DMS 273 (cell line): ENCODE results near the gene USP25.

Experiments used
- DNase-seq: peaks from one replicate; lab custom pipeline; 2025; ENCODE audit not compliant: unreplicated experiment; lab: John Stamatoyannopoulos, UW

Gene USP25

DNA sequence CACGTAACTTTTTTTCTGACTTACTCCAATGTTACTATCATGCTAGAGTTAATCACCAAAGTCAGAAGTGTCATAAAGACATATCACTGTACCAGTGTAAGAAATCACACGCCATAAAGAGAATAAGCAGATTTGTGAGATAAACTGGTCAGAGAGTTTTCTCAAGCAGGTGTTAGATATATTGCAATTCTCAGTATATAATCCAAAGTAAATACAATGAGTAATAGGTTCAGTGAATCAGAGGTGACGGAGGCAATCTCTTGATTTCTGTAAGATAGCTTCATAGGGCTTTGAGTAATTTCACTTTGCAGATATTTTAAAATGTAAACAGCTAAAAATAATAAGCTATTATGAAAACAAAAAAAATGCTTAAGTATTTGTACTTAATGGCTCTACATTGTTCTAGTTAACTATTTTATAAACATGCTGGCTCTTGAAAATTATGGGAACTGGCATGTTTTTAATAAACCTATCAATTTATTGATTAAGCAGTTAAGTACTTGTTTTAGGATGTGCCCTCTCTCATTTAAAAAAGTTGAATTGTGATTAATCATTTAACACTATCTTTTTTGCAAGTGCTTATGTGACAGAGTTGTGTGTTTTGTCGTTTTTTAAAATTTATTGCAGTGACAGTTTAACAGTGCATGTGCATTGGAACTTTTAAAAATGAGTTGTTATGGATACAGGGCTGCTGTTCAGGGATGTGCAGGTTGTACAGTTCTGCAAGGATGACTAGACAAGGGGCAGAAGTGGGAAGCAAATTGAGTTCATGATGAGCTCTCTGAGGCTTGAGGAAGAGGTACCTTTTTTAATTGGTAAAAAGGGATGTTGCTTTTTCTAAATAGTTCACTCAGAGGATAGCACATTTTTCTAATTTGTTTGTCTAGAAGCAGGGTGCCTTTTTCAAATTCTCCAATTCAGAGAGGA, 119.1 kb downstream of the USP25 start:
- no peak for DNase-seq

DNA sequence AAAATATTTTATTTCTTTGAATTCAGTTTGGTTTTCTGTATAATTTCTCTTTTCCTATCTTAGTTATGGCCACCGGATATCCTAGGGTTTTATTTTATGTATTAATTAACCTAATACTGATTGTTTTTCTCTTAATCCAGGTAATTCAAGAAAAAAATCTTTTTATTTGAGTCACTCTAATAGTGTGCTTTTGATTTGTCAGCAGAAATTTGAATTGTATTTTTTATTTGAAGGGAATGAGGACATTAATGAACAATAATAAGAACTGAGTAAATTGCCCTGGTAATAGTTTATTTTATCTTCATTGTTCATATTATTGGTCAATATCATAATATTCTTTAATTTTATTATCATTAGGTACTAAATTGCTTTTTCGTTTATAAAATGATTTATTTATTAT, 120.1 kb downstream of the USP25 start:
- DNase-seq, result no peak

DNA sequence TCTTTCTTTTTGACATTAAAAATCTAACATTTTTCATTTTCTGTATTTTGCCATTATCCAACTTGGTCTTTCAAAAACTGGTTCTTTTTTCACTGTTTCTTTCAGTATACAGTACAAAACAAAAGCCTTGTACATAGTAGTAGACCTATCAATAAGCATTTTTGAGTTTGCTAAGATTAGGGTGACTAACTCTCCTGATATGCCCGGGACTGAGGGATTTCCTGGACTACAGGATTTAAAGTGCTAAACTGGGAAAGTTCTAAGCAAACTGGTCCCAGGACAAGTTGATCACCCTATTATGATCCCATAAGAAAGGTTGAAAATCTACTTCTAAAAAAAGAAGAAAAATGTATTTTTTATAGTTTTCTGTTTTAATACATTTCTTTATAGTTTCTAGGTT, 120.9 kb downstream of the USP25 start:
- no peak for DNase-seq

DNA sequence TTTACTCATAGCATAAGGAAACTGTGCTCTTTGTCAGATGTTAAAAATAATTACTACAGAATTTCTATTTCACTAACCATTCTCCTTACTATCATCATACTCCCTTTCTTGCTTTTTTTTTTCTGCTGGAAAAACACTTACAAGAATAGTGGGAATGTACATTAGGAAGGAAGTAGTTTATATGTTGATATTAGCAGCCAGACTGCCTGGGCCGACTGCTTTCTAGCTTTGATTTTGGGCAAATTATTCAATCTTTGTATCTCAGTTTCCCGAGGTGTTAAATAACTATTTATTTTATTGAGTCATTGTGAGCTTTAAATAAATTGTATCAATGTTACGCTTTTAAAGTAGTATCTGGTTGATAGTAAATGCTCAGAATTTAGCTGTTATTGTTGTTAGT, 122.4 kb downstream of the USP25 start:
- DNase-seq, result no peak

DNA sequence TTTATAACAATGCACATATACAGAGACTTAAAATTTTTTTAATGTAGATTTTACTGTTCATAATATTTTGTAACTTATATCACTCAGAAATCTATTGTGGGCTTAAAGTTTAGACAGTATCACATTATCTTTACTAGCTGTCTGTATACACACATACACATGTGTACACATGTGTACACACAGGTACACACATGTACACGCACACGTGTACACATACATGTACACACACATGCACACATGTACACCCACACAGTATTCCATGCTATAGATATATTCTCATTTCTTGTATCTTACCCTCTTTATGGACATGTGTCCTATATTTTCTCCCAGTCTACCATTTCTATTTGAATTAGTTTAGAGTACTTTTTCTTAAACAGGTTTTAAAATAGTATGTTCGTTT, 123.3 kb downstream of the USP25 start:
- no peak for DNase-seq

DNA sequence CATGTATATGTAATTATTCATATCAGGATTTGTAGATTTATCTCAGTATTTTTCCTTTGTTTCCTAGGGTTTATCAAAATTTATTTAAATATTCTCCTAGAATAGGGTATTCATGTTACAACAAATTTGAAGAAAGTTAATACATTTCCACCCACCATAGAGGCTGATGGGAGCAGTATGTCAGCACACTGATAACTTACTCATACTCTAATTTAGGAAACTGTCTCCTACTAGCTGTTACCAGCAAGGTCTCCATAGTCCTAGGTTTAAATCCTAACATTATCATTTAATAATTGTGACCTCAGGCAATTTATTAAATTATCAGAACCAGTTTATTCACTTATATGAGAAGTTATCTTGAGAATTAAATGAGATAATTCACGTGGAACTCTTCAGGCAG, 127.0 kb downstream of the USP25 start:
- no peak for DNase-seq

DNA sequence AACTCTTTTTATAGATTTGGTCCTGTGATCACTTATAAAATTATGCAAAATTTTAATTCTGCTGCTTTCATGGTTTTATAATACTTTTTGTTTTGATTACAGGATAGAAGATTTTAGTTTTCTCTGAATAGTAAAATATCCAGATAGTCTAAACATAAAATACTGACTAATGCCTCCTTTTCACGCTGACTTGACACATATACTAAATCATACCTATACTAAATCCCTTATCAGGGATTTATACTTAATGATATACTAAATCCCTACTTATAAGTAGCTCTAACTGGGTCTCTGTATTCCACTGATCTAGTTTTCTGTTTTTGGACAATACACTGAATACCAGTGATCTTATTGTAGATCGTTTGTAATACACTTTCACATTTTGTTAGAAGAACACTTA, 128.0 kb downstream of the USP25 start:
- no peak for DNase-seq

DNA sequence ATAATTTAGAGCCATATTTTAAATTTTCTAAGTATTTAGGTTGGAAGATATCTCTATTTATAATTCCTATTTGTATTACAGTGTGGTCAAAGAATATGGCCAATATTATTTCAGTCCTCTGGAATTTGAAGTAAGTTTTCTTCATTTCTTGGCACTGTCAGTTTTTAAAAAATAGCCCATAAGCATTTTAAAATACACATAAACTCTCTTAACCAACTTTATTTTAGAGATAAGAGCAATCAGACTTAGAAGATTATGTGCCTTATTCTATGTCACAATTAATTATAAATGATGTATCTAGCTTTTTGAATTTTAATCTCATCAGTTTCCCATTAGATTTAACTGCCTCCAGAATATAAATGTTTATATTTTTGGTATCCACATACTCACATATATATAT, 130.8 kb downstream of the USP25 start:
- no peak for DNase-seq

DNA sequence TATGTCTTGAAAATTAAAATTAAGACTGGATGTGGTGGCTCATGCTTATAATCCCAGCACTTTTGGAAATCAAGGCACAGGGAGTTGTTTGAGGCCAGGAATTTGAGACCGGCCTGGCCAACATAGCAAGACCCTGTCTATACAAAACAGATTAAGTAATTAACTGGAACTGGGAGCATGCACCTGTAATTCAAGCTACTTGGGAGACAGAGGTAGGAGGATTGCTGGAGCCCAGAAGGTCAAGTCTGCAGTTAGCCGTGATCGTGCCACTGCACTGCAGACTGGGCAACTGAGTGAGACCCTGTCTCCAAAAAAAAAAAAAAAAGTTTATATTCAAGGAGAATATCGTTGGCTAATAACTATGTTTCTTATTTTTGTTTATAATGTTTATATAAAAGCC, 139.2 kb downstream of the USP25 start:
- no peak for DNase-seq

DNA sequence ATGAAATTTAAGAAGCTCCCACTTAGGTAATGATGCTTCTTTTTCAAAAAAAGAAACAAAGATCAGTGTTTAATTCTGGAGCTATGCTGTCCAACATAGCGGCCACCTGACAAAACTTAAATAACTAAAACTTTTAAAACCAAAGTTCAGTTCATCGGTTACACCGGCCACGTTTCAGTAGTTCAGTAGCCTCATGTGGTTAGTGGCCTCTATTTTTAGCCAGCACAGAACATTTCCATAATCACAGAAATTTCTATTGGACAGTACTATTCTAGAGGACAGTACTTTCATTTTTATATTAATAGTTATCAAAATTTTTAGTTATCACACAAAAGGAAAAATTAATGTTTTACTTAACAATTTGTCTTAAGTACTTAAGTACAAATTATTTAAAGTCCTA, 141.0 kb downstream of the USP25 start:
- no peak for DNase-seq

DNA sequence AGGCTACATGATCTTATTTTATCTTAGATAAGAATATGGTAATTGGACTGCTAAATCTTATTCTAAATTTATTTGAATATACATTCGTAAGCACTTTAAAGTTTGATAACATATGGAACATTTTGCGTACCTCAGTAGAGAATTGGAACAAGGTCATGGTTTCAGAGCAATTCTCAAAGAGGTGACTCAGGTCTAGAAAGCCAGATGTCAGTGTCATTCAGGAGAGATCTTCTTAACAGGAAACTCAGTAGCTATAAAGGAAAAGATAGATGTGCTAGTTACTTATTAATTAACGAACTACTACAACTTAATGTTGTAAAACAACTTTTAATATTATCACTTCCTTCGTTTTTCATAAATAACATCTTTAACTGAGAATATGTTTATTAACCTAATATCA, 142.5 kb downstream of the USP25 start:
- no peak for DNase-seq

DNA sequence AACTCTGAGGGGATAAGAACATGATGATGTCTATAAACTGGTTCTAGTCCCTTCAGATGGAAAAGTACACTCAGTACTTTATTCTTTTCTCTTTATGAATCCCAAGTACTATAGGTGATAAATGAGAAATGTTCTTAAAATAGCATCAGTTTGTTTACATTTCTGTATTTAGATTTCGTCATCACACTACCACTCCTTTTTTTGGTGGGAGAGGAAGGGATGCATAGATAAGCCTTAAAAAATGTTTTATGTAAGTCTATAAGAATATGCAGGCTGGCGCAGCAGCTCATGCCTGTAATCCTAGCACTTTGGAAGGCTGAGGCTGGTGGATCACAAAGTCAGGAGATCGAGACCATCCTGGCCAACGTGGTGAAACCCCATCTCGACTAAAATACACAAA, 144.8 kb downstream of the USP25 start:
- DNase-seq, result no peak

DNA sequence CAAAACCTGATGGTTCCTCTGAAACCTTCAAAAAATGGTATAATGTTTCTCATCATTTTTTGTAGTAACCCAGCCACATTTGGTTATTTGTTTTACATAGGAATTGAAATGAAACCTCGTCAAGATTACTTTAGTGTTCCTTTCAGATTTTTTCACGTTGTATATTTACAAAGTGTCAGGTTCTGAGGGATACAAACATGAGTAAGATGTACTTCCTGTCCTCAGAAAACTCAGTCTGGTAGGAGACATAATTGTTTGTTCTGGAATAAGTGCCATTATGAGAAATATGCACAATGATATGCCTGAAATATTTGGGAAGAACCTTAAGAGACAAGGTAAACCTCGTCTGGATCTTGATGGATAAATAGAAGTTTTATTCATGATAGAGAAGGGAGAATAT, 145.5 kb downstream of the USP25 start:
- DNase-seq, result no peak

DNA sequence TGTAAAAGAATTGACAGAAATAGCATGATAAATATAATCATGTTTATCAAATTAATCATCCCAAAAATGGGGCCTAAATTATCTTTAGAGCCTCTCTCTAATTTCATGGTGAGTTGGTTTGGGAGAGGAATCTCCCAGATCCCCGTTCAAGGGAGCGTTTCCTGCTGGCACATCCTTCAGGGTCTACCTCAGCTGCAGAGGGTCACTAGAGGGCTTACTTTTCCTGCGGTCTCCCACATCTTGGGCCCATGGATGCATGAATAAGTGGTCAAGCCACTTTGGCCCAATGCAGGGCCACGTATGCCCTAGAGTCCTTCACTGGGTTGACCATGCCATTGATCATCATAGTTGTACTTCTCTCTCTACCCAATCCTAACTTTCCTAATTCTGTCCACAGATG, 164.1 kb downstream of the USP25 start:
- DNase-seq, result peak; percentile 9

DNA sequence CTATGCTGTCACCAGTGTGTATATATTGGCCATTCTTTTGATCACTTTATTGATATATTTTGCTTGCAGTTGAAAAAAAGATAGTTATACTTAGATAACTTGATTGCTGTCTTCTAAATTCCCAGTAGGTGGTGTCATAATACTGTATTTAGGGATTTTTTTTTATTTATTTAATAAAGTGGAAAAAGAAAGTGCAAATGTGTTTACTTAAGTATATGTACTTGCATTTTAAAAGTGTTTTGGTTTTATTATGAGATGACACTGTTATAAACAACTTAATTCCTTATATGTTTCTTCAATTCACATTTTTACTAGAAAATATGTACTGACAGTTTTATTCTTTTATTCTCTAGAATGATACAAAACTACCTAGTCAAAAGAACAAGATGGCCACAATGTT, 164.8 kb downstream of the USP25 start:
- peak; percentile 29 for DNase-seq

DNA sequence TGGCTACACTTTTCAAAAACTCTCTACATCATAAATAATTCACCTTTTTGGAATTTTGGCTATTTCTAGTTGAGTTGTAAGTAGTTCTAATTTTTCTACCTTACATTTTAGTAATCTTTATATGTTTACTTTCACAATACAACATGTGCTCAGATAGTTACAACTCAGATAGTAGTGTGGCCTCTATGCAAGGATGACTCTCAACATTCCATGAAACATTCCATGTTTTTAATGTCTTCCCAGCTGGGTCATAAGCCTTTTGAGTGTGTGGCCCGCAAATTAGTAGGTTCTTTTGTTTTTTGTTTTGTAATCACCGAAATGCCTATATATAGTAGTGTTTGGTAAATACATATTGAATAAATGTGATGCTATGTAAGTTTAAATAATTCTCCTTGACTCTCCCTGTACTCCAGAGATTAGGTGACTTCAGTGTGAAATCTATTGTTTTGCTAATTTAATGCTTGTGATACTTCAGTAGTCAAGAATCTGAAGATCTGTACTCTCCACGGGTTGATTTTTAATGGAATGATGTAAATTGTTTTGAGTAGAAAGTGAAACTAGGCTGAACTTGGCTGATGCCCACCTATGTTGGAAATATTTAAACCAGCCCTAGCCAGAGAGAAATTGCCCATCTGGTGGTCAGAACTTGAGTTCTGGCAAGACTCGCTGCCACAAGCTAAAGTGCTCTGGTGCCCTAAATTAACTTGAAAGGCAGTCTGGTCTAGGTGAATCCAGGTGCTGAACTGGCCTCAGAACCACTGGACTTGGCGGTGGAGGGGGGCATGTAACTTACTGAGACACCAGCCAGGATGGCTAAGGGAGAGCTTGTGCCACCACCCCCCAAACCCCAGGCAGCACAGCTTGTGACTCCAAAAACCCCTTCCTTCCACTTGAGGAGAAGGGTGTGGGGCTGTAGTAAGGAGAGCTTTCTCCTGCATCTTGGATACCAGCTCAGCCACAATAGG, 165.6 kb downstream of the USP25 start:
- no peak for DNase-seq

DNA sequence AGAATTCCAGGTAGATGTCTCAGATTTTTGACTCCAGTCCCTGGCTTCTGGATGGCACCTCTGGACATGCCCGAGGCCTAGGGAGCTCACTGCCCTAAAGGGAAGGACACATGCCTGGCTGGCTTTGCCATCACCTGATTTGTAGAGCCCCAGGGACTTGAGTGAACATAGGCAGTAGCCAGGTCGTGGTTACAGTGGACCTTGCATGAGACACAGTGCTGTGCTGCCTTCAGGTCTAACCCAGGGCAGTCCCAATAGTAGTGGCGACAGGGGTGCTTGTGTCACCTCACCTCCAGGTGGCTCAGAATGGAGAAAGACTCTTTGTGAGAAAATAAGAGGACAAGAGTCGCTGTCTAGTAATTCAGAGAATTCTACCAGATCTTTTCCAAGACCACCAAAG, 166.7 kb downstream of the USP25 start:
- DNase-seq, result no peak

DNA sequence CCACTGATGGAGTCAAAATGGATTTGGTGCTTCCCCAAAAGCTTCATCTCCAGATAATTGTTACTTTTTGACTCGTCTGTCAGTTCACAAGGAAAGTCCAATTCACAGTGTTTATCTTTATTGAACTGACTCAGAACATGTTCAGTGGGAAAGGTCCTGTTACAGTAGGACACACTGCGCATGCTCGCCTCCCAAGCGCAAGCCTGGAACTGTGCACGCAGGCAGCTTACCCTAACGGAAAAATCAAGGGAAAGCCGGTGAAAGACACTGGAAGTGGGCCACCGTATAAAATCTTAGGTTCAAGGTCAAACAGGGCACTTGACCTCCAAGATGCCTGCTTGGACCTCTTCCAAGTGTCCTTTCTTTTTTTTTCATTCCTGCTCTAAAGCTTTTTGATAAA, 174.6 kb downstream of the USP25 start:
- DNase-seq, result no peak

DNA sequence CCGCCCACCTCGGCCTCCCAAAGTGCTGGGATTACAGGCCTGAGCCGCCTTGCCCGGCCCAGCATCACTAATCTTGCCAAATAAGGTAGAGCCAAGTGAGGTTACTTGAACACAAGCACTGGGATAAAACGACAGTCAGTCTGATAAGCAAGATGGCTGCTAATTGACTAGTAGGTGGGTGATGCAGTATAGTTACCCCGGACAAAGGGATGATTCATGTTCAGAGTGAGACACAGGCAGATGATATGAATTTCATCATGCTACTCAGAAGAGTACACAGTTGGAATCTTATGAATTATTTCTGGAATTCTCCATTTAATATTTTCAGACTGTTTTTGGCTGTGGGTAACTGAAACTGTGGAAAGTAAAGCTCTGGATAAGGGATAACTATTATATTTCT, 178.4 kb downstream of the USP25 start:
- DNase-seq, result no peak

DNA sequence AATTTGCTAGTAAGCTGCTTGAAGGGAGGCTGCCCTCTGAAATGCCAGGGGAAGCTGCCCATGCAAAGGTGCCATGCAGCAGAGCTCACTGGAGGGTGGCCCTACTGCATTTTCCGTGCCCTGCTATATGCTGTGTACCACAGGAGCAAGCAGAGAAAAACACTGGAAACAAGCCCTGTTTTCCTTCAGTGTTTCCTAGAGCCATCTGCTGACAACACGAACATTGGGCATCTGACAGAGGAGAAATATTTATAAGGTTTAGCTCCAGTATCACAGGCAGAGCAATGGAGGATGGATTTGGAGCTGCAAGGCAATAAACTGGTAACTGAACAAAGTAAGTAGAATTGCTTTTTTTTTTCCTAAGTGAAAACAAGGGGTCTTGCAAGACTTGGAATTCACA, 198.4 kb downstream of the USP25 start:
- DNase-seq, result peak; percentile 48

DNA sequence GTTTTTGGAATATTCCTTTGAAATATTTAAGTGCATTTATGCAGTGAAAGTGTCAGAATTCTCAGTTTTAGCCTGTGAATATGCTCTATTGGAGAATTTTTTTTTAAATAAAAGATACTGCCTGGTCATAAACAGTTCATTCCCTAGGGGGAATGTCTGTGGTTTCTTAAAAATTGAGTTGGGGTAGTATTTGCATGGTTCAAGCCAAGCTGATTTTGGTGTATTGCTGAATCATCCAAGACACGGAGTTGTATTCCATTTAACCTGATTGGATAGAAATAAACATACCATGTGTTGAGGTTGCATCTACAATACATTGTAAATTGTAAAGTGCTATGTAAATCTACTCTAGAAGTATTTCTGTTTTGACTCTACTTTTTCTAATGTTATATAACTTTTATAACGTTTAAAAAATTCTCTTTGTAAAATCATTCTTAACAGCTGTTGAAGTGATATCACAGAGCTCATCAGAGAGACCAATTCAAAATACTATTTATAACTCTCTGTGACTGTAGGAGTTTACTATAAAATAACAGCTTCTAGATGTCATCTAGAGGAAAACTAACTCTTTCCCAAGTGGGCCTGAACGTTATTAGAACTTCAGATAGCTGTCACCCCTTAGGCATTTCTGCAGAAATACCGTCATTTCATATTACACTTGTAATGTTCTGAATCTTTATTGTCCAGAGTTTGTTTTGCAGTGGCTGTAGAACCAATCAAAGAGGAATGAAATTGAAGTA, 199.1 kb downstream of the USP25 start:
- peak; percentile 14 for DNase-seq
